Measurements from ENCODE around the gene GPHN.

GRCh38 chr14:67077921-67078320 lies 570.0 kb downstream of the GPHN start:
- TF ChIP-seq POLR2A (IDR thresholded peaks at IDR 0.05) (no peak), POLR2AphosphoS5 (IDR thresholded peaks at IDR 0.05) (no peak)
- TF ChIP-seq, protein P1, sequence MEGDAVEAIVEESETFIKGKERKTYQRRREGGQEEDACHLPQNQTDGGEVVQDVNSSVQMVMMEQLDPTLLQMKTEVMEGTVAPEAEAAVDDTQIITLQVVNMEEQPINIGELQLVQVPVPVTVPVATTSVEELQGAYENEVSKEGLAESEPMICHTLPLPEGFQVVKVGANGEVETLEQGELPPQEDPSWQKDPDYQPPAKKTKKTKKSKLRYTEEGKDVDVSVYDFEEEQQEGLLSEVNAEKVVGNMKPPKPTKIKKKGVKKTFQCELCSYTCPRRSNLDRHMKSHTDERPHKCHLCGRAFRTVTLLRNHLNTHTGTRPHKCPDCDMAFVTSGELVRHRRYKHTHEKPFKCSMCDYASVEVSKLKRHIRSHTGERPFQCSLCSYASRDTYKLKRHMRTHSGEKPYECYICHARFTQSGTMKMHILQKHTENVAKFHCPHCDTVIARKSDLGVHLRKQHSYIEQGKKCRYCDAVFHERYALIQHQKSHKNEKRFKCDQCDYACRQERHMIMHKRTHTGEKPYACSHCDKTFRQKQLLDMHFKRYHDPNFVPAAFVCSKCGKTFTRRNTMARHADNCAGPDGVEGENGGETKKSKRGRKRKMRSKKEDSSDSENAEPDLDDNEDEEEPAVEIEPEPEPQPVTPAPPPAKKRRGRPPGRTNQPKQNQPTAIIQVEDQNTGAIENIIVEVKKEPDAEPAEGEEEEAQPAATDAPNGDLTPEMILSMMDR (IDR thresholded peaks at IDR 0.05), result no peak
